Measurements from ENCODE around the gene KNSTRN. TPM values are rescaled to one million over a fixed set of nuclear protein-coding genes. Genes with fewer than 3 reads are reported as not detected.
A peak's percentile ranks its signal among the peaks of the same experiment; 100 is the strongest.

KNSTRN gene
- total and polyA plus RNA-seq, 2 of the 13 experiments (the other 11 are each of a cell fraction or from before 2014, with no cell fraction given), result 20.3 to 62.3 TPM

- TF ChIP-seq, protein P1, sequence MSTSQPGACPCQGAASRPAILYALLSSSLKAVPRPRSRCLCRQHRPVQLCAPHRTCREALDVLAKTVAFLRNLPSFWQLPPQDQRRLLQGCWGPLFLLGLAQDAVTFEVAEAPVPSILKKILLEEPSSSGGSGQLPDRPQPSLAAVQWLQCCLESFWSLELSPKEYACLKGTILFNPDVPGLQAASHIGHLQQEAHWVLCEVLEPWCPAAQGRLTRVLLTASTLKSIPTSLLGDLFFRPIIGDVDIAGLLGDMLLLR (CRISPR knock-in tag; IDR thresholded peaks at IDR 0.05), result no peak
- TF ChIP-seq DNMT3B (CRISPR knock-in tag; conservative IDR thresholded peaks at IDR 0.05), result no peak
- no peak for TF ChIP-seq ZNF343 (CRISPR knock-in tag; IDR thresholded peaks at IDR 0.05)
- TF ChIP-seq ARNT (IDR thresholded peaks at IDR 0.05), result no peak
- peak; percentile 40 for TF ChIP-seq XRCC5 (optimal IDR thresholded peaks at IDR 0.05; ENCODE audit: low read length)
- peak; percentile 26; the same call in 1 of the 2 replicates for TF ChIP-seq MEIS2 (CRISPR knock-in tag; IDR thresholded peaks at IDR 0.05)
- TF ChIP-seq HMGXB4 (CRISPR knock-in tag; IDR thresholded peaks at IDR 0.05; ENCODE audit: borderline replicate concordance in 1 of 2, low read depth in 1 of 2), result peak in 1 of 2 experiments; percentile 62; a peak in 3 of 4 replicates
- no peak for TF ChIP-seq ZNF589 (CRISPR knock-in tag; conservative IDR thresholded peaks at IDR 0.05)
- no peak; the same call in 1 of the 2 replicates for TF ChIP-seq HINFP (CRISPR knock-in tag; IDR thresholded peaks at IDR 0.05; ENCODE audit: low read depth)
- no peak for TF ChIP-seq NR3C1 (CRISPR knock-in tag; IDR thresholded peaks at IDR 0.05)
- no peak for TF ChIP-seq SMARCE1 (IDR thresholded peaks at IDR 0.05; ENCODE audit: borderline replicate concordance)
- no peak for TF ChIP-seq ZNF644 (CRISPR knock-in tag; IDR thresholded peaks at IDR 0.05; ENCODE audit: low read depth)
- TF ChIP-seq, protein P2, sequence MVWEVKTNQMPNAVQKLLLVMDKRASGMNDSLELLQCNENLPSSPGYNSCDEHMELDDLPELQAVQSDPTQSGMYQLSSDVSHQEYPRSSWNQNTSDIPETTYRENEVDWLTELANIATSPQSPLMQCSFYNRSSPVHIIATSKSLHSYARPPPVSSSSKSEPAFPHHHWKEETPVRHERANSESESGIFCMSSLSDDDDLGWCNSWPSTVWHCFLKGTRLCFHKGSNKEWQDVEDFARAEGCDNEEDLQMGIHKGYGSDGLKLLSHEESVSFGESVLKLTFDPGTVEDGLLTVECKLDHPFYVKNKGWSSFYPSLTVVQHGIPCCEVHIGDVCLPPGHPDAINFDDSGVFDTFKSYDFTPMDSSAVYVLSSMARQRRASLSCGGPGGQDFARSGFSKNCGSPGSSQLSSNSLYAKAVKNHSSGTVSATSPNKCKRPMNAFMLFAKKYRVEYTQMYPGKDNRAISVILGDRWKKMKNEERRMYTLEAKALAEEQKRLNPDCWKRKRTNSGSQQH (CRISPR knock-in tag; IDR thresholded peaks at IDR 0.05; ENCODE audit: low read depth), result no peak
- no peak for TF ChIP-seq KDM4B (CRISPR knock-in tag; IDR thresholded peaks at IDR 0.05)
- peak; percentile 56 for TF ChIP-seq RBFOX2 (IDR thresholded peaks at IDR 0.05; ENCODE audit: low read depth, low read length)
- TF ChIP-seq ZNF121 (CRISPR knock-in tag; IDR thresholded peaks at IDR 0.05), result no peak
- no peak for TF ChIP-seq RBAK (CRISPR knock-in tag; IDR thresholded peaks at IDR 0.05)
- TF ChIP-seq TSC22D2 (CRISPR knock-in tag; IDR thresholded peaks at IDR 0.05; ENCODE audit: borderline replicate concordance), result no peak
- TF ChIP-seq ZNF280D (CRISPR knock-in tag; IDR thresholded peaks at IDR 0.05), result no peak
- no peak for TF ChIP-seq RORA (CRISPR knock-in tag; IDR thresholded peaks at IDR 0.05)
- no peak for TF ChIP-seq MXD4 (CRISPR knock-in tag; IDR thresholded peaks at IDR 0.05)
Observed at GRCh38 chr15:40441565-40442531, 59.3 kb downstream of the KNSTRN start (continued).
